SK-N-DZ (cell line): ENCODE data around the gene NCOA6. TPM values are rescaled to one million over a fixed set of nuclear protein-coding genes. Genes with fewer than 3 reads are reported as not detected.

Experiments
- DNase-seq: peaks from one replicate; pipeline ENCODE4 v3.0.0-alpha.2; 2015; ENCODE audit warnings: low spot score
- polyA plus RNA-seq, 2 experiments: library from polyadenylated mRNA; depleted of rRNA; stranded (reverse); fragments of >200 nt; gene quantifications; 2 replicates each; pipeline ENCODE4 v1.2.3, GENCODE V29; 2014

Gene NCOA6
- 7.9 and 9.1 TPM in 2 replicates for polyA plus RNA-seq (2014; cell fraction: cytosol; rRNA removed)
- 6.8 and 9.1 TPM in 2 replicates for polyA plus RNA-seq (2014; cell fraction: nucleus; rRNA removed)

DNA sequence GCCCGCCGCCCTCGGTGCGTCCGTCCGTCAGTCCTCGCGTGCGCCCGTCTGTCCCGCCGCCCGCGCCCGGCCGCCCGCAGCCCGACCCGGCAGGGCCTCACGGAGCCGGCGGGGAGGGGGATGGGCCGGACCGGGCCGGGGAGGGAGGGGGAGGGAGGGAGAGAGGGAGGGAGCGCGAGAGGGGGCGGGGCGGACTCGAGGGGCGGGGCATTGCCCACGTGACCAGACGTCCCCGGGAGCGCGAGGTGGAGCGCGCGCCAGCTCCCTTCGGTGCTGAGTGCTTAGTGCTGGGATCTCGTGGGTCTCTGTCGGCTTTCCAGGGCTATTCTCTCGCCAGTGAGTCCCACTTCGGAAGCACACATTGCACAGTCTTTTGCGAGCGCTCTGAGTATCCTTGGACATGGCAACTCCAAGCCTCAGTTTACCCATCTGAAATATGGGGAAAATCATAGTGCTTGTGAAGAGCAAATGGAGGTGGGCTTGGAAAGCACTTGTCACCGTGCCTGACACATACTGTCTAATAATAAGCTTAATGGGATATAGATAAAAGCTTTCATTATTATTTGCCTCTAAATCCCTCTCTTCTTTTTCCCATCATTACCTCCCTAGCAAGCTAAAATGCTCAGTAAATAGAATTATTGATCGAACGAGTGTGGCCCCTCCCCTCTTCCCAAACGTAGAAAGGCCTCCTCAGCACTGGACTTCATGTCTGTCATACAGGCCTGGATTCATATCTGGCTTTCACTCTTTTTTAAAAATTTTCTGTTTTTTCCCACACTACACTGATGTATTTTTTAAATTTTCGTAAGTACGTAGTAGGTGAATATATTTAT is at the start of gene NCOA6:
TSS of gene NCOA6 (minus strand) at position 122 of the 833 bp plus-strand sequence. CDS start 43,296 bp downstream, outside the sequence.
- DNase-seq: peak; percentile 85

- DNase-seq: peak; percentile 92
Observed at GRCh38 chr20:34874094-34874654, 48.7 kb upstream of the NCOA6 start.

- DNase-seq: no peak
Observed at GRCh38 chr20:34873583-34874093, 48.2 kb upstream of the NCOA6 start.

DNA sequence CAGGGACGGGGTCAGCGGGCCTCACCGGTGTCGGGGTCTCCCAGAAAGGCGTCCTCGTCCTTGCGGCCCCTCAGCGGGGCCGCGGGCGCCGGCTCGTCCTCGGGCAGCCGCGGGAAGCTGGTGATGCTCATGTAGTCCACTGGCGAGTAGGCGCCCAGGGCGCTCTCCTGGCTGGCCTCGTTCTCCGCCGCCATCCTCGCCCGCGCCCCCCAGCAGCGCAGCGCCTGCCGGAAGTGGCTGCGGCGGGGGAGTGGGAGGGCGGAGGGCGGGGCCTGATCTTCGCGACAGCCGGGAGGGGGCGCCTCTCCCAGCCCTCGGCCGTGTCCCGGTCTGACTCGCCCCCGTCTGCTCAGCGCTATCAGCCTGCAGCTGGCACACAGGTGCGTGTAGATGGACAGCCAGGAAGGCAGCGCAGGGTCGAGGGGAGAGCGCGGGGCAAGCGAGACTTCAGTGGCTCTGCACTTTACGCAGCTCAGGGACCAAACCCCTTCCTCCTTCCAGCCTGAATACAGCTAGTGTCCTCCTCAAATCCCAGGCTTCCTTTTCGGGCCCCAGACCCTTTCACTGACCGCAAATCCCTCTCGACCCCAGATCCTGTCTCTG is 47.3 kb upstream of the NCOA6 start, which contains the start of gene GGT7:
TSS of gene GGT7 (minus strand) at position 235 of the 603 bp plus-strand sequence. CDS start at position 194, 41 bp downstream.
- peak; percentile 88 for DNase-seq

DNA sequence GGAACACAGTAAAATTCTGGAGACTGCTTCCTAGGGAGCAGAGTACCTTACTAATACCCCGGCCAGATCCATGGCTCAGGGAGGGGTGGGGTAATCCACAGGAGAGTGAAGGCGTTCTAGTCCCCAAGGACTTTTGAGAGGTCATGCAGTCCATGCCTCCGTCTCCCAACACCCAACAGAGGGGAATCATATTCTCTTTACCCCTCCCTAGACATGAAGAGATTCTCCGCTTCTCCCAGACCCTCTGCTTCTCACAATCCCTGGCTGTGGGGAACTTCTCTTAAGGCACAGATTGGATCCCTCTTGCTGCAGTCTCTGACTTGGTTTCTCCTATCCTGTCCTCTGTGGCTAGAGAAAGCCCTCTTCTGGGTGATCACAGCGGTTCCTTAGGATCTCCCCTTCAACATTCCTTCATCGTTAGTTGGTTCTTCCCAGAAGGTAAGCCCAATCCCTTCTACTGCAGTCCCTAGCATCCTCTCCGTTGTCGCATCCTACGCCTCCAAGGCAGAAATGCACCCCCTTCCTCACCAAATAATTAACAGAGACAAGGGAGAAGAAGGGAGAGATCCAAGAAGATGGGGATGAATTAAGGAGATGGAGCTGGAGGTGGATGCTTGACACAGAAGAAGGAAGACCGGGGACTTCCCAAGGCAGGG is 46.6 kb upstream of the NCOA6 start:
- DNase-seq: no peak

DNA sequence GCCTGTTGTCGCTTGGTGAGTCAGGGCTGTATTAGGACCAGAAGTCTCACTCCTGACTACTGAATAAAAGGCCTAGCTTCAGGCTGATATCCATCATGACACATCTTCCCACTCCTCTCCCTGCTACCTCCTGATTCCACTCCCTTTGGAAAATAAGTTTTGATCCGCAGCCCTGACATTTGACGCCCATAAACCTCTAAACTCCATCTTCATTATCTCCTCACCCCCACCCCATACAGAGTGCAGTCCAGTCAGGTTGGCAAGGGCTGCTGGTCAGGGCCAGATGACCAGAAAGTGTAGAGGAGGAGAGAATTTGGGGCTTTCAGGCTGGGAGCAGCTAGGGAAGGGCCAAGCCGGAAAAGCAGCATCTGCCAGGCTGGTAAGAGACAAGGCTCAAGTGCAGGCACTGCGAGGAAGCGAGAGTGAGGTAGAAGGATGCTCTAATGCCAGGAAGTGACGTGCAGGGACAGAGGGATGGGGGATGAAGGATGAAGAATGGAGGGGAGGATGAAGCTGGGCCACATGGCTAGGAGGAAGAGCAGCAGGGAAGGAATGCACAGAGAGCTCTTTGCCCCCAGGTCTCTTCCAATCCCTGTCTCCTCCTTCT is 46.0 kb upstream of the NCOA6 start:
- peak; percentile 46 for DNase-seq

- DNase-seq: no peak
Observed at GRCh38 chr20:34864216-34864615, 38.8 kb upstream of the NCOA6 start.

GRCh38 chr20:34863421-34863965 is 38.0 kb upstream of the NCOA6 start:
- no peak for DNase-seq

DNA sequence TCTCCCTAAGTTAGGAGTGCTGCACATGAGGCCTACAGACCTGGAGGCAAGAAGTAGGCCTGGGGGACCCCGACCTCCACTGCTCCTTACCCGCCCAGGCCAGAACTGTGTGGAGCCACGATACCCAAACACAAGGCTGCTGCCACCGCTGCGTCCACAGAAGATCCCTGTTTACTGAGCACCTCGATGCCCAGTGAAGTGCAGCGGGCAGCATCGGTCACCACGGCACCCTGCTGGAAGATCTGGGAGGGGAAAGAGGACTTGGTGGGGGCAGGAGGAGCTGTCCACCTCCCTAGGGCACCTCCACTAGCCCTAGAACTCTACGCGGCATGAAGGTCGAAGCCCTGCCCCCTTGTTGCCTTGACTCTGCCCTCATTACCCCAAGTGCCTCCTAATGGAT is 37.3 kb upstream of the NCOA6 start:
- no peak for DNase-seq

DNA sequence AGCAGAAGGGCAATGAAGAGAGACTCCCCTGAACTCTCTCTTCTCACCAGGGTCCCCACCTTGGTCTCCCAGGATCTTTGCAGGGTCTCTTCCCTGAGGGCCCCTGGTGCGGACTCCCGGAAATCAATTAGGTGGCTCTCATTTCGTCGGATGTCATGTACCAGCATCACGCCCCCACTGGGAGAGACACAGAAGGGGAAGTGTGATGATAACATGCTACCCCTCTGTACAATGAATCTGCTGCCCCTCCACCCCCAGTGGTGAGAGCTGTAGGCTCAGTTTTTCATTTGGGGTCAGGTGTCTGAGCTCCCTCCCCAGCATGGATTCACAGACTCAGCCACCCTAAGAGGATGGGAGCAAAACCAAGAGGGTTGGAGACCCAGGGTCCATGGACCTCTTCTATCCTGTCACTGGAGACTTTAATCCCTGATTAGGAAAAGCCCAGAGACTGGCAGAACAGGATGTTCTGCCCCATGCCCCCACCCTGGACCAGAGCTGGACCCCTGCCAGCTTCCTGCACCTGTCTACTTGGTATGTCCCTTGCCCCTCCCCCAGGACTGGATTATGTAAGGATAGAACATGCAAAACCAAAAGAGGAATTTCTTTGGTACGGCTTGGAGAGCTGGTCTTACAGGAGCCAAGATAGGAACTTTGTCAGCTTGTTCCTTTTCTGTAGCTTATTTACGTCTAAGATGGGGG is 36.1 kb upstream of the NCOA6 start:
- DNase-seq: no peak

- DNase-seq: no peak
Observed at GRCh38 chr20:34859826-34860545, 34.5 kb upstream of the NCOA6 start.

- no peak for DNase-seq
Observed at GRCh38 chr20:34859367-34859766, 33.9 kb upstream of the NCOA6 start.

- DNase-seq: no peak
Observed at GRCh38 chr20:34852298-34852697, 26.8 kb upstream of the NCOA6 start.

DNA sequence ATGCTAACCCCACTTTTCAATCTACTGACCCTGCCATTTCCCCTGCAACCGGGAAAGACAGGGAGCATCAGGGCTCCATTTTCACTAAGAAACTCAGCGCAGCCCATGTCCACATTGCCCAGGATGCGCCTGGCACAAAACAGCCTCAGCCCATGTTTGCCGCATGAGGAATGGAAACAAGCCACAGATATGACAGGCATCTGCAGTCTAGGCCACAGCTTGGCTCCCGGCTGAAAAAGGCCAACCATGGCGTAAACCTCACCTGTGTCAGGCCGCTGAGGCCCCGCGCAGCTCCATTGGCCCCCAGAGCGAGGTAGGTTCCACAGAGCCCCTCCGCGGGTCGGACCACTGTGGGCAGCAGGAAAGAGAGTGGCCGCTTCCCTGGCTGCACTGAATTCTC is 25.5 kb upstream of the NCOA6 start:
- no peak for DNase-seq

DNA sequence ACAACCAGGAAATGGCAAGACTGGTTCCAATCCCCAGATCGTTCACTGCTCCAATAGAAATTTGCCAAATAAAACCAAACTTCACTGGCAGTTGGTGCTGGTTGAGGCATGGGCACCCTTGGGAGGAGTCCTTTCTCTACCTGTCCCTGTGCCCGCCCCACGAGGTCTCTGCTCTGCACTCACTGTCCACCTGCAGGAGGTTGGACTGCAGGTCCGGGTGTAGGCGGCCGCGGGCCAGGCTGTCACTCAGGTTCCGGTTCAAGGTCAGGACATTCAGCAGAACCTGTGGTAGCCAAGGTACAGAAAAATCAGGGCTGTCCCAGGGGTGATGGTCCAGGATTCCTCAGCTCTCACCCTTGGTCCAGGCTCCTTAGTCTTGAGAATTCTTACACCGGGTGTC is 24.3 kb upstream of the NCOA6 start:
- no peak for DNase-seq

GRCh38 chr20:34848597-34848996 is 23.1 kb upstream of the NCOA6 start:
- no peak for DNase-seq

DNA sequence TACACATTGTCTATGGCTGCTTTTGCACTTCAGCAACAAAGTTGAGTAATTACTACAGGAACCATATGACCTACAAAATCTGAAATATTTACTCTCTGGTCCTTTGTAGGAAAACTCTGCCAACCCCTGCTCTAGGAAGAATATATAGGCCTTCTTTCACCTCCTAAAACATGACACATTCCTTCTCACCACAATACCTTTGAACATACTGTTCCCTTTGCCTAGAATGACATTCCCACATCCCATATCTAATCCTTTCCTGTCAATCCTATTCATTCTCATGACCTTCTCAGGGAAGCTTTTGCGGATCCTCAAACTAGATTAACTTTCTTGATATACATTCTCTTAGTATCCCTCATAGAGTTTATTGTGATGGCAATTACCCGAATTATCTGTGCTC is 18.0 kb upstream of the NCOA6 start:
- no peak for DNase-seq

- no peak for DNase-seq
Observed at GRCh38 chr20:34842143-34842542, 16.7 kb upstream of the NCOA6 start.

DNA sequence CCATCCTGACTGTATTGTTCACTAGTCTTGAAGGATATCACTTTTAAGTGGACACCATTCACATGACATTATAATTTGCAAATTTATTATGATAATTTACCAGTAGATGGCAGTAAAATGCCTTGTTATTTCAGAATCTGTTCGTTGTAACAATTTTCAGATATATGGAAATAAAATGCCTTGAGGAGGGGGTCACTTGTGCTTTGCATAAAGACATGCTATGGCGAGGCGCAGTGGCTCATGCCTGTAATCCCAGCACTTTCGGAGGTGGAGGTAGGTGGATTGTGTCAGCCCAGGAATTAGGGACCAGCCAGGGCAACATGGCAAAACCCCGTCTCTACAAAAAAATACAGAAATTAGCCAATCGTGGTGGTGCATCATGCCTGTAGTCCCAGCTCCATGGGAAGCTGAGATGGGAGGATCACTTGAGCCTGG is 9.0 kb upstream of the NCOA6 start:
- peak; percentile 64 for DNase-seq

DNA sequence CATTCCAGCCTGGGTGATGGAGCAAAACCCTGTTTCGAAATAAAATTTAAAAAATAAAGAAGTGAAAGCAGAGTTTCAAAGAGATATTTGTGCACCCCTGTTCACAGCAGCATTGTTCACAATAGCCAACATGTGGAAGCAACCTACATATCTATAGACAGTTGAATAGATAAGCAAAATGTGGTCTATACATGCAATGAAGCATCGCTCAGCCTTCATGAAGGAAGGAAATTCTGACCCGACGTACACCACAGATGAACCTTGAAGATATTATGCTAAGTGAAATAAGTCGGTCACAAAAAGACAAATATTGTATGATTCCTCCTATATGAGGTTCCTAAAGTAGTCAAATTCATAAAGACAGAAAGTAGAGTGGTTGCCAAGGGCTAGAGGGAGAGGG is 6.5 kb upstream of the NCOA6 start:
- no peak for DNase-seq
